Measurements from ENCODE around the gene CDA. TPM values are rescaled to one million over a fixed set of nuclear protein-coding genes. Genes with fewer than 3 reads are reported as not detected.

Gene CDA
- total RNA-seq, 4 donors from 2014 or later = 0.96 to 4.3 (median 3.1) TPM; not detected in 1

GRCh38 chr1:20611652-20612051 lies 22.8 kb downstream of the CDA start:
- WGBS, 2 donors (ENCODE audit: low coverage in 1 of 2) = 98 to 100% methylated on average over 3 to 4 of the region's 5 CpGs
- TF ChIP-seq POLR2AphosphoS5 (IDR thresholded peaks at IDR 0.05) = no peak
- TF ChIP-seq CTCF (IDR thresholded peaks at IDR 0.05) = no peak
- TF ChIP-seq POLR2A (IDR thresholded peaks at IDR 0.05) = no peak
- TF ChIP-seq EP300 (IDR thresholded peaks at IDR 0.05) = no peak
- ATAC-seq = no peak
- Histone ChIP-seq H3K36me3 (no peaks in the 10 kb centered on the region), H3K27ac (no peak overlapping the region), H3K9me3 (no peaks in the 10 kb centered on the region), H3K4me1 (peaks cover 0 to 26% (median 5%) of the 10 kb centered on the region in 3 donors), H3K27me3 (no peaks in the 10 kb centered on the region), H3K4me3 (no peak overlapping the region)

- 63 to 70% methylated on average over 4 to 6 of the region's 11 CpGs for WGBS, 2 donors (ENCODE audit: low coverage in 1 of 2)
- Histone ChIP-seq H3K4me3 (no peak overlapping the region), H3K4me1 (peaks cover 0 to 31% (median 6%) of the 10 kb centered on the region in 3 donors), H3K27ac (no peak overlapping the region), H3K27me3 (no peaks in the 10 kb centered on the region), H3K9me3 (no peaks in the 10 kb centered on the region), H3K36me3 (no peaks in the 10 kb centered on the region)
- ATAC-seq = no peak
- TF ChIP-seq CTCF (IDR thresholded peaks at IDR 0.05) (no peak), POLR2A (IDR thresholded peaks at IDR 0.05) (no peak), POLR2AphosphoS5 (IDR thresholded peaks at IDR 0.05) (no peak), EP300 (IDR thresholded peaks at IDR 0.05) (no peak)
Measured at GRCh38 chr1:20612221-20612746, 23.4 kb downstream of the CDA start.

- no peak for ATAC-seq
Measured at GRCh38 chr1:20614131-20614579, 25.3 kb downstream of the CDA start.

GRCh38 chr1:20615946-20616846 lies 27.3 kb downstream of the CDA start:
- no peak for ATAC-seq

More at GRCh38 chr1:20614131-20614579, 25.3 kb downstream of the CDA start:
- peak overlapping the region in 3 of 4 donors; percentile 71 to 80 (median 72) for H3K27ac ChIP-seq
- no peaks in the 10 kb centered on the region for H3K27me3 ChIP-seq
- TF ChIP-seq POLR2AphosphoS5 (IDR thresholded peaks at IDR 0.05) (no peak), EP300 (IDR thresholded peaks at IDR 0.05) (no peak), POLR2A (IDR thresholded peaks at IDR 0.05) (no peak), CTCF (IDR thresholded peaks at IDR 0.05) (no peak)
- WGBS, 2 donors (ENCODE audit: low coverage in 1 of 2) = 62 to 80% methylated on average over 1 to 3 of the region's 3 CpGs
- H3K4me1 ChIP-seq = peaks cover 0 to 31% (median 6%) of the 10 kb centered on the region in 3 donors
- H3K4me3 ChIP-seq = no peak overlapping the region
- H3K9me3 ChIP-seq = no peaks in the 10 kb centered on the region
- H3K36me3 ChIP-seq = no peaks in the 10 kb centered on the region

More at GRCh38 chr1:20615946-20616846, 27.3 kb downstream of the CDA start:
- peaks cover 0 to 31% (median 6%) of the 10 kb centered on the region in 3 donors for H3K4me1 ChIP-seq
- 30 to 68% methylated on average over 4 to 19 of the region's 20 CpGs for WGBS, 2 donors (ENCODE audit: low coverage in 1 of 2)
- H3K36me3 ChIP-seq = no peaks in the 10 kb centered on the region
- no peaks in the 10 kb centered on the region for H3K27me3 ChIP-seq
- H3K4me3 ChIP-seq = no peak overlapping the region
- H3K9me3 ChIP-seq = no peaks in the 10 kb centered on the region
- H3K27ac ChIP-seq = peak overlapping the region in 3 of 4 donors; percentile 12 to 60 (median 42)
- TF ChIP-seq POLR2A (IDR thresholded peaks at IDR 0.05) = no peak
- no peak for TF ChIP-seq CTCF (IDR thresholded peaks at IDR 0.05)
- TF ChIP-seq POLR2AphosphoS5 (IDR thresholded peaks at IDR 0.05) = no peak
- TF ChIP-seq EP300 (IDR thresholded peaks at IDR 0.05) = no peak
